ENCODE data around the gene BASP1. TPM values are rescaled to one million over a fixed set of nuclear protein-coding genes. Genes with fewer than 3 reads are reported as not detected.
"Not testable (repeated sequence)": the region's sequence is repeated elsewhere in the genome, so short reads cannot be mapped to it uniquely, and the experiment has no call there.

BASP1 gene
- total and polyA plus RNA-seq, 11 donors: 0.66 to 13.6 (median 2.8) TPM

DNA sequence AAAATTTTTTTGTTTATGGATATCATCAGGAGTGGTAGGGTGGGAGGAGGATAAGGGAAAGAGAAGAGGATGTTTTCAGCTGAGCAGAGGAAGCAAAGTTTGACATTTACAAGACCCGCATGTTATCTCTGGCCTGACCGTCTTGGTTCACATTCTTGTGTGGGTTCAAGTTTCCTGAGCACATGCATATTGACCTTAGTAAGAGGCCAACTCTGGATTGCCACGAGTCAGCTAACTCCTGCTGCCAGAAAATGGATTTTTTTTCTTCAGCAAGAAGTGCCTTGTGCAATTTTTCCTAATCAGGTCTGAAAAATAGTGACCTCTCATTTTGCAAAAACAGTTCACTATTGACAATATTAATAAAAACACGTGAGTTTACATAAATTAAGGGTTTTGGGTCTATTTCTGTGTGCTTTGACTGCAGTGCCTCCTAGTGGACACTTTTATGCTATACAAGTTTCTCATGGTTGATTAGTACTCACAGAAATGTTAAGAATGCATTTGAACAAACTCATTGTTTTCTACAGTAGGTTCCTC lies 27.1 kb upstream of the BASP1 start:
- H3K9me3 ChIP-seq: no peaks in the 10 kb centered on the region
- H3K36me3 ChIP-seq: no peaks in the 10 kb centered on the region
- 3 to 5% (median 3%) methylated on average over 4 of the region's 4 CpGs for WGBS, 4 donors
- H3K4me1 ChIP-seq: peaks cover 0 to 21% (median 6%) of the 10 kb centered on the region in 12 donors
- H3K4me3 ChIP-seq: no peak overlapping the region
- peak in 2 of 5 donors; percentile 12 to 20 for DNase-seq
- TF ChIP-seq POLR2A (IDR thresholded peaks at IDR 0.05): no peak
- TF ChIP-seq, protein P1, sequence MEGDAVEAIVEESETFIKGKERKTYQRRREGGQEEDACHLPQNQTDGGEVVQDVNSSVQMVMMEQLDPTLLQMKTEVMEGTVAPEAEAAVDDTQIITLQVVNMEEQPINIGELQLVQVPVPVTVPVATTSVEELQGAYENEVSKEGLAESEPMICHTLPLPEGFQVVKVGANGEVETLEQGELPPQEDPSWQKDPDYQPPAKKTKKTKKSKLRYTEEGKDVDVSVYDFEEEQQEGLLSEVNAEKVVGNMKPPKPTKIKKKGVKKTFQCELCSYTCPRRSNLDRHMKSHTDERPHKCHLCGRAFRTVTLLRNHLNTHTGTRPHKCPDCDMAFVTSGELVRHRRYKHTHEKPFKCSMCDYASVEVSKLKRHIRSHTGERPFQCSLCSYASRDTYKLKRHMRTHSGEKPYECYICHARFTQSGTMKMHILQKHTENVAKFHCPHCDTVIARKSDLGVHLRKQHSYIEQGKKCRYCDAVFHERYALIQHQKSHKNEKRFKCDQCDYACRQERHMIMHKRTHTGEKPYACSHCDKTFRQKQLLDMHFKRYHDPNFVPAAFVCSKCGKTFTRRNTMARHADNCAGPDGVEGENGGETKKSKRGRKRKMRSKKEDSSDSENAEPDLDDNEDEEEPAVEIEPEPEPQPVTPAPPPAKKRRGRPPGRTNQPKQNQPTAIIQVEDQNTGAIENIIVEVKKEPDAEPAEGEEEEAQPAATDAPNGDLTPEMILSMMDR (IDR thresholded peaks at IDR 0.05): peak; percentile 75 to 93 (median 84)
- ATAC-seq: peak in 3 of 4 donors; percentile 60 to 70 (median 65)
- no peaks in the 10 kb centered on the region for H3K27me3 ChIP-seq
- intact Hi-C loops (cut with DNase I): loop anchor here (1.0 to 10.0 kb wide), 9 partner anchors 253 to 706 kb away; partner anchors contain the start of gene MYO10 (in 2 of the 10)
- H3K27ac ChIP-seq: no peak overlapping the region

DNA sequence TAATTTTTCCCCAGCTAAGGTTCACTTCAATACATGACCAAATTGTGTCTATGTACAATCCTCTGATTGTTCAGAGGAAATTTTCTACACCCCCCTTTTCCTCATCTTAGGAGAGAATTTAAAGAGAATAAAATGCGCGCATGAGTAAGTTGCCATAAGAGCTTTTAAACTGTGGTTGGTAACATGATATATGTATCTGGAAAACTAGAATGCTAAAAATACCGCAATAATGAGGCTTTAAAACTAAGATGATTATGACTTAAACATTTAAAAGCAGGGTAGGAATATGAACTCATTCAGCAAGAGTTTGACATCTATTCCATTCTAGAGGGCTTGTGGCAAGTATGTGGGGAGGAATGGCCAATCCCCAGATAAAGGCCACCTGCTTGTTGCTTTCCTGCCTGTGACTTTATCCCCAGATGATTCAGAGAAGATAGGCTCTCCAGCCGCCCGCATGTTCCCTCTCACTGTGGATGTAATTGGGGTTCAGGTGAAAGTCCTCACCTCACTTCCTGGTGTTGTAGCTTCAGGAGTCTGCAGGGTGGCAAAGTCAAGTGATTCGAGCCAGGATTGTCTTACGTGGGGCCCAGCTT lies 26.5 kb upstream of the BASP1 start:
- intact Hi-C loops (cut with DNase I): loop anchor here (1.0 to 10.0 kb wide), 9 partner anchors 254 to 706 kb away; partner anchors contain the start of gene MYO10 (in 2 of the 10)
- Histone ChIP-seq H3K4me1 (peaks cover 0 to 21% (median 6%) of the 10 kb centered on the region in 12 donors), H3K27me3 (no peaks in the 10 kb centered on the region), H3K9me3 (no peaks in the 10 kb centered on the region), H3K36me3 (no peaks in the 10 kb centered on the region), H3K4me3 (no peak overlapping the region), H3K27ac (no peak overlapping the region)
- 76 to 83% (median 81%) methylated on average over 7 of the region's 7 CpGs for WGBS, 4 donors
- TF ChIP-seq POLR2A (IDR thresholded peaks at IDR 0.05): no peak
- TF ChIP-seq, protein P1 (IDR thresholded peaks at IDR 0.05): peak in 2 of 12 donors; percentile 20 to 30
- ATAC-seq: no peak
- DNase-seq: no peak

DNA sequence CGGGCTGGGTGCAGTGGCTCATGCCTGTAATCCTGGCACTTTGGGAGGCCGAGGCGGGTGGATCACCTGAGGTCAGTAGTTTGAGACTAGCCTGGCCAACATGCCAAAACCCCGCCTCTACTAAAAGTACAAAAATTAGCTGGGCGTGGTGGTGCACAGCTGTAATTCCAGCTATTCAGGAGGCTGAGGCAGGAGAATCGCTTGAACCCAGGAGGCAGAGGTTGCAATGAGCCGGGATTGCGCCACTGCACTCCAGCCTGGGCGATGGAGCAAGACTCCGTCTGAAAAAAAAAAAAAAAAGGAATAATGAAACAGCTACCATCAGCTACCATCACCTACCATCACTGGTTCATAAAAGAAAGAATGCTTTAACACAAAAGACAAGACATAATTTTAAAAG lies 25.9 kb upstream of the BASP1 start:
- peaks cover 0 to 21% (median 6%) of the 10 kb centered on the region in 12 donors for H3K4me1 ChIP-seq
- H3K4me3 ChIP-seq, H3K27ac ChIP-seq, H3K27me3 ChIP-seq, H3K36me3 ChIP-seq, ATAC-seq, DNase-seq, H3K9me3 ChIP-seq: not testable (repeated sequence)
- WGBS, 4 donors: 87 to 92% (median 88%) methylated on average over 10 of the region's 10 CpGs
- intact Hi-C loops (cut with DNase I): loop anchor here in 8 of 10 donors (2.0 to 10.0 kb wide), 7 partner anchors 254 to 707 kb away; partner anchors contain the start of gene MYO10 (in 2 of the 8)

- no peak for ATAC-seq
- intact Hi-C loops (cut with DNase I): loop anchor here in 5 of 10 donors (5.0 to 10.0 kb wide), 5 partner anchors 255 to 707 kb away; partner anchors contain the start of gene MYO10 (in 2 of the 5)
- no peak for DNase-seq
- Histone ChIP-seq H3K36me3 (no peaks in the 10 kb centered on the region), H3K27me3 (no peaks in the 10 kb centered on the region), H3K27ac (no peak overlapping the region), H3K4me3 (no peak overlapping the region), H3K9me3 (peaks cover 0 to under 1% (median 0%) of the 10 kb centered on the region in 12 donors), H3K4me1 (peaks cover 0 to 21% (median 6%) of the 10 kb centered on the region in 12 donors)
- TF ChIP-seq, protein P1 (IDR thresholded peaks at IDR 0.05): no peak
- no peak for TF ChIP-seq POLR2A (IDR thresholded peaks at IDR 0.05)
- 41 to 49% (median 43%) methylated on average over 5 of the region's 5 CpGs for WGBS, 4 donors
Observed at GRCh38 chr5:17192191-17192590, 25.2 kb upstream of the BASP1 start.
